Measurements from ENCODE around the gene CEND1. TPM values are rescaled to one million over a fixed set of nuclear protein-coding genes. Genes with fewer than 3 reads are reported as not detected.

CEND1 gene
- total RNA-seq, 1 donor from 2014 or later: 0.49 TPM

DNA sequence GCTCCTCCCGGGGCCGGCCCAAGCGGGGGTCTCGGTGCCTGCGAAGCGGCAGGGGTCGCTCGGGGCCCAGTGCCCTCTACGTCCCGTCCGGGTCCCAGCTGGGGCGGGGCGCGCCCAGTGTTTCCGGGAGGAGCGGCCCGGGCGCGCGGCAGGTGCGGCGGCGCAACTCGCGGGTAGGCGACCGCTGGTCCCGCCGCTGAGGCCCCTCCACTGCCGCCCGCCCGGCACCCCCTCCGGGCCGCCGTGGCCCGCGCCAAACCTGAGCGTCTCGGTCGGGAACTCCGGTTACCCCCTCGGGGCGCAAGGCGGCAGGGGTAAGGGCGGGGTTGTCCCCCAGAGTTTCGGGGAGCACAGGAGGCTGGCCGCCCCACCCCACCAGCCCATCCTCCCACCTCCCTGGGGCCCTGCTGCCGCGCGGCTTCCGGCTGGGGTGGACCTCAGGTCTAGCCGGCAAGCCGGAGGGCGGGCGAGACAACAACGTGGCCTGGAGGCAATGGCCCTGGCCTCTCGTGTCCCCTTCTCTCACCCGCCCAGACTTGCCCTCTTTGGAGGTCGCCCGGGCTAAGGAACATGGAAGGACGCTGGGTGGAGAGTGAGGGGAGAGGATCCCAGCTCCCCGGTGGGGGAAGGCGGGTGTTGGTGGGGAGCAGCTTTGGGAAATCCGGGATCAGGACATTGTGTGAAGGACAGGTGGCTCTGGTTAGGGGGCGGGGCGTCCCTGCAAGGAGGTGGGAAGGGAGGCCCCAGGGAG lies 37.4 kb upstream of the CEND1 start:
- DNase-seq (ENCODE audit: low spot score): no peak

DNA sequence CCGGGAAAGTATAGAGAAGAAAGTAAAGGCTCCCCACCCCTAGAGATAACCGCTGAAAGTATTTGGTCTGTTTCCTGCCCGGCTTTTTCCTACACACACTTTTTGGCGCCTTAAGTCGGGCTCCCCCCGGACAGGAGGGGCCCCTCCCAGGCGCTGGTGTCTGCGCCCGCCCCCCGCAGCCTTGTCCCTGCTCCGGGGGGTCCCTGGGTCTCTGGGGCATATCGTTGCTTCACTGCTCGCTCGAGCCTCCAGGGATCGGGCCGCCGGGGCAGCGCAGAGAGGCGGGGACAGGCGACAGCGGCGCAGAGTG lies 36.9 kb upstream of the CEND1 start:
- DNase-seq (ENCODE audit: low spot score): no peak

DNA sequence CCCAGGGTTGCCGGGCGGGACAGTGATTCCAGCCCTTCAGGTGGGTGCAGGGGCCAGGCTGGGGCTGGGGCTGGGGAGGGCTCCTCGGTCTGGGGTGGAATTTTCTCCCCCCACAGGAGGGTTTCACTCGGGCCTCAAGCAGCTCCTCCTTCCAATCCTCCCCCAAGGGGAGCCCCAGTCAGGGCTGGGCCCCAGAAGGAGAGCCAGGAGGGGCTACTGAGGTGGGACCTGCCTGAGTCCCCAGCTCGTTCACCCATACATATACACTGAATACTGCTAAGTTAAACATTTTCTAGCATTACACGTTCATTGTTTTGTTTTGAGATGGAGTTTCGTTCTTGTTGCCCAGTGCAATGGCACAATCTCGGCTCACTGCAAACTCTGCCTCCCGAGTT lies 36.3 kb upstream of the CEND1 start:
- DNase-seq (ENCODE audit: low spot score): no peak

DNA sequence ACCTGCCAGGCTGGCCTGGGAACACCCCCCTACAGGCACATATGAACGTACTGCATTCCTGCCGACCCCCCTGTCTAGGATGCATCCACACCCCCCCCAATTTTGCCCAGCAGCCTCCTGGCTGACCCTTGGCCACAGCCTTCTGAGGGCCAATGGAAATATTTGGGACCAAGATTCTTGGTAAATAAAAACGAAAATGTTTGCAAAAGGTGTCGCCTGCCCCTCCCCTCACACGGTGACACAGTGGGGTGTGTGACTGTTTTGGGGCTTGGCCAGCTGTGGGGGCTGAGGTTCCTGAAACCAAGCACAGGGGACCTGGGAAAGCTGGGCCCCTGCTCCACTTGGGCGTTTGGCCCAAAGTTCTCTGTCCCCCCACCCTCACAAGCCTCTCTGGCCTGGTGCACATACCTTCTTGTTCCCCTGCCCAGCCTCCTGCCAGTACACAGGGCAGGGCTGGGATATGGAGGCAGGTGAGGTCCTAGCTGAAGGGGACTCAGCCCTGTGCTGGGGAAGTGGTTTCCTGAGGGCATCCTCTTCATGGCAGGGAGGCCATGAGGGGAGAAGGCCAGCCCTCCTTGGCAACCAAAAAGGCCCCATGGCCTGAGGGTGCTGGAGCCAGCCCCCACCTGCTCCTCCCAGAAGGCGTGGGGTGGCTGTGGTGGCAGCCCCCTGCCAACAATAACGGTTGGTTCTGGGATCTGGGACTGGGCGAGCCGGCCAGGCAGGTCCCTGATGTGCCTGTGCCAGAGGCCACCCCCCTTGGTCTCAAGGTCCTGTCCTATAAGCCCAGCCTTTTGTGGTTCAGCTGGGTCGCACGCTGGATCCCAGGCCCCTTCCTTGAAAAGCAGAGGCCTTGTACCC lies 35.7 kb upstream of the CEND1 start:
- no peak for DNase-seq (ENCODE audit: low spot score)

DNA sequence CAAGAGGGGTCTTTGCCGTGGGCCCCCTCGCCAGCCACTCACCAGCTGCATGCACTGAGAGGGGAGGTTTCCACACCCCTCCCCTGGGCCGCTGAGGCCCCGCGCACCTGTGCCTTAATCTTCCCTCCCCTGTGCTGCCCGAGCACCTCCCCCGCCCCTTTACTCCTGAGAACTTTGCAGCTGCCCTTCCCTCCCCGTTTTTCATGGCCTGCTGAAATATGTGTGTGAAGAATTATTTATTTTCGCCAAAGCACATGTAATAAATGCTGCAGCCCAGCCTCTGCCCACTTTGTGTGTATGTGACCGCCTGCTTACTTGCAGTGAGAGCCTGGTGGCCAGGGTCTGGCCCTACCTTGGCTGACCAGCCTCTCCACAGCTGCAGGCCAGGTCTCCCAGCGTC lies 35.1 kb upstream of the CEND1 start:
- DNase-seq (ENCODE audit: low spot score): no peak

DNA sequence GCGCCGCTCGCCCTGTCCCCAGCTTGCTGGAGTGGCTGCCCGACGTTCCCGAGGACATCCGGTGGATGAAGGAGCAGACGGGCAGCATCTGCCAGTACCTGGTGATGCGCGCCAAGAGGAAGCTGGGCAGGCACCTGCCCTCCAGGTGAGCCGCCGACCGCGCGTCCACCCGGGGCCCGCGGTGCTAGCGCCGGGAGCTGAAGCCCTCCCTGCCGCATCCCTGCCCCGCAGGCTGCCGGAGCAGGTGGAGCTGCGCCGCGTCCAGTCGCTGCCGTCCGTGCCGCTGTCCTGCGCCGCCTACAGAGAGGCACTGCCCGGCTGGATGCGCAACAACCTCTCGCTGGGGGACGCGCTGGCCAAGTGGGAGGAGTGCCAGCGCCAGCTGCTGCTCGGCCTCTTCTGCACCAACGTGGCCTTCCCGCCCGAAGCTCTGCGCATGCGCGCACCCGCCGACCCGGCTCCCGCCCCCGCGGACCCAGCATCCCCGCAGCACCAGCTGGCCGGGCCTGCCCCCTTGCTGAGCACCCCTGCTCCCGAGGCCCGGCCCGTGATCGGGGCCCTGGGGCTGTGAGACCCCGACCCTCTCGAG lies 34.5 kb upstream of the CEND1 start:
- DNase-seq (ENCODE audit: low spot score): no peak

DNA sequence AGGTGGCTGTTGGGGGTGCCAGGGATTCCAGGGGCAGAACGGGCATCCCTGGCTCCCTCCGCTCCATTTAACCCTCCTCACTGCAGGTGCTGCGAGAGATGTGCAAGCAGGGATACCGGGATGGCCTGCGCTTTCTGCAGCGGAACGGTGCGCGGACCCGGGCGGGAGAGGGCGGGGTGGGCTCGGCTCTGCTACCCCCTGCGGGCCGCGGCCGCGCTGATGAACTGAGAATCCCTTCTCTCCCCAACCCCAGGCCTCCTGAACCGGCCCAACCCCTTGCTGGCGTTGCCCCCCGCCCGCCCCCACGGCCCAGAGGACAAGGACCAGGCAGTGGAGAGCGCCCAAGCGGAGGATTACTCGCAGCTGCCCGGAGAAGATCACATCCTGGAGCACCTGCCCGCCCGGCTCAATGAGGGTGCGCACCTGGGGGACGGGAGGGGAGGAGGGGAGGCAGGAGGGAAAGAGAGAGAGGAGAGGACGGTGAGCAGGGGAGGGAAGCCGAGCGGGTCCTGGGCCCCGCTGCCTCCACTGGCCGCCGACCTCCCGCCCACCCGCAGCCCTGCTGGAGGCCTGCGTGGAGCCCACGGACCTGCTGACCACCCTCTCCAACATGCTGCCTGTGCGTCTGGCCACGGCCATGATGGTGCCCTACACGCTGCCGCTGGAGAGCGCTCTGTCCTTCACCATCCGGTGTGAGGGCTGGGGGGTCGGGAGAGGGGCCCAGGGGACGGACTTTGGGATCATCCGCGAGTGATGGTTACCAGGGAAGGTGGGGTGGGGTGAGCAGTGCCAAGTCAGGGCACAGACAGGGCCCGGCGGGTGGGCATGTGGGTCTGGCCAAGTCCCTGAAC lies 33.8 kb upstream of the CEND1 start:
- DNase-seq (ENCODE audit: low spot score): no peak

DNA sequence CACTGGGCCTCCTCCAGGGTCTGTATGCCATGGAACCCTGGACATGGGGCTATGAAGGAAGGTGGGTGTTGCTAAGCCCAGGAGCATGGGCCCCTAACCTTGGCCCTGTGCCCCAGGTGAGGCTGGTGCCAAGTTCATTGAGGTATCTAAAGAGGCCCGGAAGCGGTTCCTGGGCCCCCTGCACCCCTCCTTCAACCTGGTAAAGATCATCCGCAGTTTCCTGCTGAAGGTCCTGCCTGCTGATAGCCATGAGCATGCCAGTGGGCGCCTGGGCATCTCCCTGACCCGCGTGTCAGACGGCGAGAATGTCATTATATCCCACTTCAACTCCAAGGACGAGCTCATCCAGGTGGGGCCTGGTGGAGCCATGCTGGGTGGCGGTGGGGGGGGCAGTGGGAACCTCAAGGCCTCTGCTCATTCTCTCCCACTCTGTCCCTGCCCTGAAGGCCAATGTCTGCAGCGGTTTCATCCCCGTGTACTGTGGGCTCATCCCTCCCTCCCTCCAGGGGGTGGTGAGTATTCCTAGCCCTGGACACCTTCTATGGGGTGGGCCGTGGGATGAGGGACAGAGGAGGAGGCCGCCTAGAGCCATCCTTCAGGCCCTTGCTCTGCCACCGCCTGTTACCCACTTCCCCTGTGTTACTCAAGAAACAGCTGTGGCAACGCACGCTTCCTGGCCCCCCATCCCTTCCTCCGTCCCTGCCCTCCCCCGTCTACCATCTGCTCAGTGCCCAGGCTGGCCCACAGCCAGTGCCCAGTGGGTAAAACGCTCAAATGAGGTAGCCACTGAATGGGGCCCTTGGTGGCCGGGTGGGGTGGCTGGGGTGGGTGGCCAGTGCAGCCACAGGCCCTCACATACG lies 31.9 kb upstream of the CEND1 start:
- no peak for DNase-seq (ENCODE audit: low spot score)

DNA sequence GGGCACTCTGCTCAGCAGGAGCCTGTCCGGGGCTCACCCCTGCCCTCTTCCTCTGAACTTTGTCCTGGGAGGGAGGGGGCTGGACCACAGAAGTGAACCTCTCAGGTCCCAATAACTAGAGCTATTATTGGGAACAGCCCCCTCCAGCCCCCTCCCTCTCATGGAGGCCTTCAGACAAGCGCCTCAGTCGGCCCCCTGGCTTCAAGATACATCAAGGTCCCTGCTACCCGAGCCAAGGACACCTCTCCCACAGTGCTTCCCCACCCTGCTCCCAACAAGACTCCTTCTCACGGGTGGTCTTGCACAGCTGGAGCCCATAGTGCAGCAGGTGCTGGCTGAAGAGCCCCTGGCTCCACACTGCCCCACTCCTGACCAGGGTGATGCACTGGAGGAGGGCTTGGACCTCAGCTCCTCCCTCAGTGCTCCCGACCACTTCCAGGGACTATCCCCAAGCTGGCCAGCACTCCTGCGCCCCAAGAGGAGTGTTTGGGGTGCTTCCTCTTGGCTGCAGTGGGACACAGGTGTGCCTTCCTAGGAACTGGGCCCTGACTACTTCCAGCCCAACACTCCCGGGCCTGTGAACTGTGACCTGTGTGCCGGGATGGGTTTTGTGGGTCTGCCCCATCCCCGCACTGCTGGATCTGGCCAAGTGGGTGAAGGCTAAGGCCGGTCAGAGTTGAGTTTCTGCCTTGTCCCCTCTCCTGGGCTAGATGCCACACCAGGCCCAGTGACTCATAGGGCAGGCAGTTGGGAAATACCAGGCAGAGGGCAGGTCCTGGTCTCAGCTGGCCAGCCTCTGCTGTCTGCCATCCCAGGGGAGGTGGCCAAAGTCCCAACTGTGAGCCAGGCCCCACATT lies 31.0 kb upstream of the CEND1 start:
- DNase-seq (ENCODE audit: low spot score): peak; percentile 78

DNA sequence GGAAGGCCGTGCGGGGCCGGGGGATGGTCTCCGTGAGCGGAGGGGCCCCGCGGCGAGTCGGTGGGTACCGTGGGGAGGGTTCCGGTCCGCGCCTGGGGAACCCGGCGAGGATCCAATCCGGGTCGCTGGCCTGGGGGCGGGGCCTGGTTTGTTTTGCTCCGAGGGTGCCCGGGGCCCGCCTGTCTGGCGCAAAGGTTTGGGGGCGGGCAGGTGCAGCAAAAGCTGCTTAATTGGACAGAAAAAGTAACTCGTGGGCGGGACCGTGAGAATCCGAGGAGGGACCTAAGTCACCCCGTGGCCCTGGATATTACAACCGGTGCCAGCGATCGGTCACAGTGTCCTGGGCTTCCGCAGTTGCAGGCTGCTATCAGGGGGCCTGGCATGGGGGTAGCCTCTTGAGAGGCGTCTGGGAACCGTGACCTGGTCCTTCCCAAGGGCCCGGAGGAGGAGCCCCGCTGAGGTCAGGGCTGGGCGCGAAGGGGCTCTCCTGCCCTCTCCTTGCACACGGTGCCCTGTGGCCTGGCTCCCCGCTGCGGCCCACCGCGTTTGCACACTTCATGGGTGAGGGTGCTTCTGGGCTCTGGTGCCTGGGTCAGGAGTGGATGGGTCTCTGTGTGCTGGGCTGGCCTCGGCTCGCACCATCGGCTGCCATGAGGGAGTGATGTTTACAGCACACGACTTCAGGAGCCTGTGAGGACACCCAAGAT lies 30.2 kb upstream of the CEND1 start:
- DNase-seq (ENCODE audit: low spot score): peak; percentile 89

DNA sequence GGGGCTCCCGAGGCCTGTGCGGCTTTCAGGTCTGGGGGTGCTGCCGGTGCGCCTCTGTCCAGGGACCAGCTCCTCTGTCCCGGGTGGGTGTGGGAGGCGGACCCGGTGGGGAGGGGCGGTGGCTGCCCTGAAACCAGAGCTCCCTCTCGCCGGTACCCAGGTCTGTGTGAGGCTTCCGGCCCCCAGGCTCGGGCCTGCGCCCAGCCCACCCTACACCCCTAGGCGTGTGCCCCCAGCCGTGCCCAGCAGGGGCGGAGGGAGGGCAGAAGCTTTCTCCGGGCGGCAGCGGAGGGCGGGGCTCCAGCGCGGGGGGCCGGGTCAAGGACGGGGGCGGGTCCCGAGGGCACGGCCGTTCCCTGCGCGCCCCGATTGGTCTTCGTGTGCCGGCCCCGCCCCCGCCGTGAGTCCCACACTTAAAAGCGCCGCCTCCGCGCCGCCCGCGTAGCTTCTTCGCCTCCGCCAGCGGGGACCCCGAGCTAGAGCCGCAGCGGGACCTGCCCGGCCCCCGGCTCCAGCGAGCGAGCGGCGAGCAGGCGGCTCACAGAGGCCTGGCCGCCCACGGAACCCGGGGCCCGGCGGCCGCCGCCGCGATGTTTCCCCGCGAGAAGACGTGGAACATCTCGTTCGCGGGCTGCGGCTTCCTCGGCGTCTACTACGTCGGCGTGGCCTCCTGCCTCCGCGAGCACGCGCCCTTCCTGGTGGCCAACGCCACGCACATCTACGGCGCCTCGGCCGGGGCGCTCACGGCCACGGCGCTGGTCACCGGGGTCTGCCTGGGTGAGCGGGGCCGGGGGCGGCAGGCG lies 29.4 kb upstream of the CEND1 start:
- DNase-seq (ENCODE audit: low spot score): peak; percentile 92

DNA sequence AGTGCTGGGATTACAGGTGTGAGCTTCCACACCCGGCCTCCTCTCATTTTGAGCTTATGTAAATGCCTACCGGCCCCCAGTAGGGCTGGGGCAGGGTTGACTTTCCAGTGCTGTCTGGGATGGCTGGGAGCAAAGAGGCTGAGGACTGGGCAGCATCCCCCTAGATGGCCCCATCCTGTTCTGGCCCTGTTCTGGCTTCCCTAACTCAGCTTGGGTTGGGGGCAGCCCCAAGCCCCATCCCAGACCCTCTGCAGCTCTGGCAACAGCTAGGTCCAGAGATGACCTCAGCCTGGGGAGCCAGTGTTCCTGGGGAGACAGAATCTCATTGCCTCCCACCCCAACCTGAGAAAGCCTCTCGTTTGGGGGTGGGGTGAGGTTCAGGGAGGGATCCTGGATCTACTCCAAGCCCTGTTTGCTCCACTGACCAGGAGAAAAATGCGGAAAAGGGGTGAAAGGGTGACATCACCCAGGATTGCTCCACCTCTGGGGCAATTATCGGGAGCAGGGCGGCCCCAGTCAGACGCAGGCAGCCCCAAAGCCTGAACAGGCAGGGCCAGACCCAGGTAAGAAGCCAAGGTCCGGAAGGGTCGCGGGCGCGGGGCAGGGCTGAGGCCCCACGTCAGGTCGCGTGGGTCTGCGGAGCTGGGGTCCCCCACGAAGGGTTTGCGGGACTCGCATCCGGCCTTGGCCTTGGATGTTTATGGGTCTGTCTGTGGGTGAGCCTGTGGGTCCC lies 28.7 kb upstream of the CEND1 start, which contains the start of gene PNPLA2:
Gene PNPLA2 (plus strand): TSS at position 519 of the 733 bp plus-strand sequence. CDS start 805 bp downstream, outside the sequence.
- DNase-seq (ENCODE audit: low spot score): no peak

DNA sequence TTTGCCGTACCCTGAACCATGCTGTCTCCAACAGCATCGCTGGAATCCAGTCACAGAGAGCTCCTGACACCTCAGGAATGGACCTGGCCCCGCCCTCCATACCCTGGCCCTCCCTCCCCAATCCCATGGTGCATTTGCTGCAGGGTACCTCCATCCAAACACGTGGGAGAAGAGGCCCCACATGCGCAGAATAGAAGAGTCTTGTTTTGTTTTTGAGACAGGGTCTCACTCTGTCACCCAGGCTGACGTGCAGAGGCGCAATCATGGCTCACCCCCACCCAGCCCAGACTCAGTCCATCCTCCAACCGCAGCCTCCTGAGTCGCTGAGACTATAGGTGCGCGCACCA lies 26.5 kb upstream of the CEND1 start:
- no peak for DNase-seq (ENCODE audit: low spot score)

DNA sequence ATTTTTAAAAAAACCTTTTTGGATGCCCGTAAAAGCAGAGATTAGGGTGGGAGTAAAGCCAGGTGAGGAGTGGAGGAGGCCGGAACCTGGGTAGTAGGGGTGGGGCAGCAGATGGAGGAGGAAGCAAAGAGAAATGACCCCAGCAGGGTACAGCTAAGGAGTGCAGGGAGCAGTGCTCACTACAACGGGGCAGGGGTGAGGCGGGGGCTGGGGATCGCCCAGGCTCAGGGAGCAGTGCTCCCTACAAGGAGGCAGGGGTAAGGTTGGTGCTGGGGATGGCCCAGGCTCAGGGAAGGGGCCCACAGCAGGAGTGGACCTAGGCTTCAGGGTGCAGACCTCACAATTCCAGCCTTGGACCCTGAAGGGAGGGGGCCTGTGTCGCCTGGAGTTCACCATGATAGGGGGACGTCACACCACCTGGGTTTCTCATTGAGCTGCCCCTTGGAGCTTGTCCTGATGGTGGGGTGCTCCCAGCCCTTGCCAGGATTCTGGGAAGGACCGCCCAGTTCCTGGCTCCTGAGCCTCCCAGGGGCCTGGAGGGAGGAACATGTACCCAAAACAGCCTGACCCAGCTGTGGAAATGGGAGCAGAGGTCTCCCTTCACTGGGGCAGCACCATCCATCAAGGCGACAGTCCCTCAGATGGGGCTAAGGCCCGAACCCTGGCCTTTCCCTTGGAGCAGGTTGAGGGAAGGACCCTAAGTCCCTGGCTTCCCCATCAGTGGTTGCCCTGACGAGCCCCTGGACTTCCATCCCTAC lies 26.0 kb upstream of the CEND1 start:
- no peak for DNase-seq (ENCODE audit: low spot score)

DNA sequence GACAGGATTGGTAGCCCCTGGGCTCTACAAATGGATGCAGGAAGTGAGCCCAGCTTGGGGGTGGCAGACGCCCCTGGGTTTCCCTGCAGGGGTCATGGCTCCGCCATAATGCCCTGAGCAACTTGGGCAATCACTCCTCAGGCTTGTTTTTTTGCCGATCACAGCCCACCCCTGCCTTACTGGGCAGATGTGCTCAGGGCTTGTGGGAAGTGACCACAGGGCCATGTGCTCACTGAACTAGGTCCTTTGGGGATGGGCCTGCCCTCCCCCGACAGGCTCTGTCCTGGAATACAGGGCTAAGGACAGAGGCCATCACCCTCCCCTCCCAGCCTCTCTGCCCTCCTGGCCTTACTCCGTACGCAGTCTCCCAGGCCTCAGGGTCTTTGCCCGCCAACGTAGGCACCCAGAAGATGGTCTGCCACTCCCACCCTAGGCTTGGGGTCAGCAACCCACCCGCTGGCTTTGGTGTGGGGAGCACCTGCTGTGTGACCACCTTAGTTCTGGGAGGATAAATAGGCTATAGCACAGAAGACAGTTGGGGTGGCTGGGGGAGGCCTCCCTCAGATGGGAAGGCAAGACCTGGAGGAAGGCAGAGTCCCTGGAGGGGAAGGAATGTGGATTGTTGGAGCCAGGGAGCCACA lies 23.7 kb upstream of the CEND1 start:
- no peak for DNase-seq (ENCODE audit: low spot score)

DNA sequence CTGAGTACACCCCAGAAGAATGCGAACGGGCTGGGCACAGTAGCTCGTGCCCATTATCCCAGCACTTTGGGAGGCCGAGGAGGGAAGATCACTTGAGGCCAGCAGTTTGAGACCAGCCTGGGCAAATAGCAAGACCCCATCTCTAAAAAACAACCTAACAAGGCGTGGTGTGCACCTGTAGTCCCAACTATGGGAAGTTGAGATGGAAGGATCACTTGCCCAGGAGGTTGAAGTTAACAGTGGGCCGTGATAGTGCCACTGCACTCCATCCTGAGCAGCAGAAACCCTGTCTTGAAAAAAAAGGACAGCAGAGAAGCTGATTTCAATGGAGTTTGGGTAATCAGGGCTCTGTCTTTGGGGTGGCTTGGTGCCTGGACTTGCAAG lies 23.2 kb upstream of the CEND1 start:
- DNase-seq (ENCODE audit: low spot score): no peak

DNA sequence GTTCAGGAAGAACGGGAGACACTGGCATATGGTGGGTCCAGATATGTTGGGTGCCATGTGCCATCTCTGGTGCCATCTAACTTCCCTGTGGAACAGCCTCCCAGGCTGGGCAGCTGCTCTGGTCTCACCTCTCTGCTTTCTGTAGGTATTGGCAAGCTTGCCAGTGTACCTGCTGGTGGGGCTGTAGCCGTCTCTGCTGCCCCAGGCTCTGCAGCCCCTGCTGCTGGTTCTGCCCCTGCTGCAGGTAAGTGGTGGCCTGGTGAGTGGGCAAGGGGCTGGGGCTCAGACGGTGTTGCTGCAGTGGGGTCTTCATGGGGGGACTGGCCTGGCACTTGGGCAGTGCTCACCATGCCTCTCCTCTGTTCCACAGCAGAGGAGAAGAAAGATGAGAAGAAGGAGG lies 22.5 kb upstream of the CEND1 start:
- no peak for DNase-seq (ENCODE audit: low spot score)

Measured in mucosa of gallbladder (tissue), 1 donor.